Sciatic nerve (tissue), 2 donors: ENCODE measurements around the gene ZFX. TPM values are rescaled to one million over a fixed set of nuclear protein-coding genes. Genes with fewer than 3 reads are reported as not detected.
A peak's percentile ranks its signal among the peaks of the same experiment; 100 is the strongest.
"Not testable (repeated sequence)": the region's sequence is repeated elsewhere in the genome, so short reads cannot be mapped to it uniquely, and the experiment has no call there.

Experiments used
- ATAC-seq: fragments of 200-7000 bp; cut with Tn5 transposase; one replicate; pipeline ENCODE4 v1.9.1; 2020; ENCODE audit warnings: mild to moderate bottlenecking, moderate library complexity
- DNase-seq: peaks from one replicate; pipeline ENCODE4 v3.0.0-alpha.2; 2020; ENCODE audit warnings: low spot score
- intact Hi-C: fragments of 100-400 bp; cut with DNase I; formaldehyde crosslinking; loops from one replicate; pipeline ENCODE4 v1.14.2; 2022
- total RNA-seq: library from RNA; stranded (reverse); fragmentation: NEBNext Ultra II Directional; extraction: Animal tissue kit (Norgen Biotek cat#: 25700); gene quantifications from one replicate; pipeline ENCODE4 v1.2.1, GENCODE V29; 2021
- donor health status: DM: no; HTN: no; CAD: no.
- donor health status: DM: no; HTN: no; CAD: no.

Gene ZFX
- total RNA-seq, 1 donor from 2014 or later, result 75.1 TPM

- intact Hi-C loops, result loop anchor here (10.0 kb wide), 1 partner anchor 95 kb away; the partner anchor contains the start of gene EIF2S3
- ATAC-seq, result peak; percentile 93
Observed at GRCh38 chrX:24150051-24150790, 692 bp downstream of the ZFX start.

DNA sequence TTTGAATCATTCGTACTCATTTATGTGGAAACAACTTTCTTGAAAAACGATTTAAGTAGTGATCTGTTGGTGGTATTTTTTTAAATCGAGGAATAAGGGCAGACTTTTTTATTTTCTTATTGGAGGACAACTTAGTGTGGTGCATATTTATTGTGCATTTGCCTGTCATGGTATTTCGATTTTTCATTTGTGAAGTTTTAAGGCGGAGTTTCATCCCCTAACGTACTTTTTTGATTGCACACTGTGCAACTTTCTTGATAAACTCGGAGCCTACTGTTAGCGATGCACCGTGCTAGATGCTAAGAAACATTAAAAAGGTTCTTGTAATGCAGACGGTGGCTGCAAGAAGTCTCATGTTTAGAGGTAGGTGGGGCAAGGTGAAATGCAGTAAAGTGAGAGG, 1.4 kb downstream of the ZFX start:
- ATAC-seq, result no peak
- DNase-seq, result no peak
- intact Hi-C loops, result loop anchor here (10.0 kb wide), 1 partner anchor 96 kb away; the partner anchor contains the start of gene EIF2S3

More at GRCh38 chrX:24150051-24150790, 692 bp downstream of the ZFX start:
- peak; percentile 95 for DNase-seq

DNA sequence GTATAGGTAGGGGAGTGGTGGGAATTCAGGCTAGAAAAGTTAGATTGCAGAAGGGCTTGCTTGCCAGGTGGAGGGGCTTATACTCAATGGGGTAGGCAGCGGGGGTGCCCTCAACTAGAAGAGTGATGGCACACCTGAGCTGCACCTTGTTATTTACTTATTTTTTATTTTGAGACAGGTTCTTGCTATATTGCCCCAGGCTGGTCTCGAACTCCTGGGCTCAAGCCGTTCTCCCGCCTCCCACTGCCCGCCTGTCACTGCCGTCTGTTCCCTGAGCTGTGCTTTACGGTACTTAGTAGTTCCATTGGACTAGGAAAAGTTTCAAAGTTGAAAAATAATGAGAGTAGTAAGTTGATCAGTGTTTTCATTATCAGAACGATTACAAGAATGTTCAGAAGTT, 2.0 kb downstream of the ZFX start:
- intact Hi-C loops, result loop anchor here (10.0 kb wide), 1 partner anchor 97 kb away; the partner anchor contains the start of gene EIF2S3
- no peak for ATAC-seq
- DNase-seq, result no peak

GRCh38 chrX:24153178-24153795, 3.8 kb downstream of the ZFX start:
- ATAC-seq, result no peak
- no peak for DNase-seq
- intact Hi-C loops, result loop anchor here (10.0 kb wide), 1 partner anchor 98 kb away; the partner anchor contains the start of gene EIF2S3

DNA sequence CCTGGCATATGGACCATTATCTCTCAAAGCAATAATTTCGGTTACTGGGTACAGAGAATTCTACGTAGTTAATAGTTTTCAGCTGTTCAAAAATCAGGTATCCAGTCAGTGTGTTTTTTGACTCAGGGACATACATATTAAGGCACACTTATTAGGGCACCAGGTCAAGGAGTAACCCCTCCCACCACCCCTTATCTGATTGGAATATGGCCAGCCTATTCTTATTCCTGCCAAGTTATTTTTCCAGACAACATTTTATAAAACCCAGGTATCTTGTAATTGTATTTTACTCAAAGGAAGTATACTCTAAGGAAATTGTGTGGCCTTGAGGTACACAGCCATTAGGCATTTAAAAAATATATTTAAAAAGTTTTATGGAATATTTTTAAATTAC, 4.3 kb downstream of the ZFX start:
- DNase-seq (no peak), ATAC-seq (no peak)
- intact Hi-C loops, result loop anchor here (10.0 kb wide), 1 partner anchor 99 kb away; the partner anchor contains the start of gene EIF2S3

- intact Hi-C loops, result loop anchor here (10.0 kb wide), 1 partner anchor 100 kb away; the partner anchor contains the start of gene EIF2S3
- DNase-seq, result no peak
- ATAC-seq, result no peak
Observed at GRCh38 chrX:24154490-24155034, 5.0 kb downstream of the ZFX start.

DNA sequence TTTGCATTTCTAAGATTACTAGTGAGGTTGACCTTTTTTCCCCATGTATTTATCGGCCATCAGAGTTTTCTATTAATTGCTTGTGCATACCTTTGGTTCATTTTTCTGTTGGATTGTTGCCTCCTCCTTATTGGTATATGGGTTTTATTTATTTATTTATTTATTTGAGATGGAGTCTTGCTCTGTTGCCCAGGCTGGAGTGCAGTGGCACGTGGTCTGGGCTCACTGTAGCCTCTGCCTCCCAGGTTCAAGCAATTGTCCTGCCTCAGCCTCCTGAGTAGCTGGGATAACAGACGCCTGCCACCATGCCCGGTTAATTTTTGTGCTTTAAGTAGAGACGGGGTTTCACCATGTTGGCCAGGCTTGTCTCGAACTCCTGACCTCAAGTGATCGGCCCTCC, 6.2 kb downstream of the ZFX start:
- ATAC-seq, DNase-seq: not testable (repeated sequence)
- intact Hi-C loops, result loop anchor here (10.0 kb wide), 1 partner anchor 101 kb away; the partner anchor contains the start of gene EIF2S3

- ATAC-seq (no peak), DNase-seq (no peak)
- intact Hi-C loops, result loop anchor here (10.0 kb wide), 1 partner anchor 101 kb away; the partner anchor contains the start of gene EIF2S3
Observed at GRCh38 chrX:24156177-24156576, 6.6 kb downstream of the ZFX start.

DNA sequence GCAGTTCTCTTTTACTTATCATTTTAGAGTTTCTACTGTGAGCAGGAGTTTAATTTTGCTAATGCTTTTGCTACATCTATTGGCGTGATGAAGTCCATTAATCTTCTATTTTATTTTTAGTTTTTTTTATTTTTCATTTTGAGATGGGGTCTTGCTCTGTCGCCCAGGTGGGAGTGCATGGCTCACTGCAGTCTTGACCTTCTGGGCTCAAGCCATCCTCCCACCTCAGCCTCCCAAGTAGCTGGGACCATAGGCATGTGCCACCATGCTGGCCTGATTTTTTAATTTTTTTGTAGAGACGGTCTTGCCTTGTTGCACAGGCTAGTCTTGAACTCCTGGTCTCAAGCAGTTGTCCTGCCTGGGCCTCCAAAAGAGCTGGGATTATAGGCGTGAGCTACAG, 9.4 kb downstream of the ZFX start:
- ATAC-seq, result no peak
- intact Hi-C loops, result loop anchor here (10.0 kb wide), 1 partner anchor 104 kb away; the partner anchor contains the start of gene EIF2S3
- no peak for DNase-seq

DNA sequence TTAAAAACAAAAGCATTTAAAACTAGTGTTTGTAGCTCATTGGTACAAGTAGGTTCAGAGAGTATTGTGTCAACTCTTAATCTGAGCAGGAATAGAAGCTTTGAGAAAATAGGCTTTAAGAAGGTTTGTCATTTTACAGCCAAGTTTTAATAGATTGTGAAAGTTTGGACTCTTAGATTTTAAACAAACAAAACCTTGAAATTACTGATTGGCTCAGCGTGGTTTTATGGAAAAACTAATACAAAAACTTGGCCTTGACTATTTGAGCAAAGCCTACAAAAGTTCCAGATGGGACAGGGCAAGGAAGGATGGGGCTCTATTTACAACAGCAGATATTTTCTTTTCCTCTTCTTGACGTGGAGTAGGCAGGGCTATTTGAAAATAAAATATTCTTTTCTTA, 16.5 kb downstream of the ZFX start:
- DNase-seq (no peak), ATAC-seq (peak; percentile 65)
- intact Hi-C loops, result no loop called here

- ATAC-seq, result no peak
- intact Hi-C loops, result no loop called here
Observed at GRCh38 chrX:24167719-24168472, 18.4 kb downstream of the ZFX start.

GRCh38 chrX:24168807-24169206, 19.3 kb downstream of the ZFX start:
- no peak for ATAC-seq
- intact Hi-C loops, result no loop called here
- no peak for DNase-seq

More at GRCh38 chrX:24167719-24168472, 18.4 kb downstream of the ZFX start:
- no peak for DNase-seq

GRCh38 chrX:24169211-24169610, 19.7 kb downstream of the ZFX start:
- ATAC-seq (peak; percentile 13), DNase-seq (no peak)
- intact Hi-C loops, result no loop called here

DNA sequence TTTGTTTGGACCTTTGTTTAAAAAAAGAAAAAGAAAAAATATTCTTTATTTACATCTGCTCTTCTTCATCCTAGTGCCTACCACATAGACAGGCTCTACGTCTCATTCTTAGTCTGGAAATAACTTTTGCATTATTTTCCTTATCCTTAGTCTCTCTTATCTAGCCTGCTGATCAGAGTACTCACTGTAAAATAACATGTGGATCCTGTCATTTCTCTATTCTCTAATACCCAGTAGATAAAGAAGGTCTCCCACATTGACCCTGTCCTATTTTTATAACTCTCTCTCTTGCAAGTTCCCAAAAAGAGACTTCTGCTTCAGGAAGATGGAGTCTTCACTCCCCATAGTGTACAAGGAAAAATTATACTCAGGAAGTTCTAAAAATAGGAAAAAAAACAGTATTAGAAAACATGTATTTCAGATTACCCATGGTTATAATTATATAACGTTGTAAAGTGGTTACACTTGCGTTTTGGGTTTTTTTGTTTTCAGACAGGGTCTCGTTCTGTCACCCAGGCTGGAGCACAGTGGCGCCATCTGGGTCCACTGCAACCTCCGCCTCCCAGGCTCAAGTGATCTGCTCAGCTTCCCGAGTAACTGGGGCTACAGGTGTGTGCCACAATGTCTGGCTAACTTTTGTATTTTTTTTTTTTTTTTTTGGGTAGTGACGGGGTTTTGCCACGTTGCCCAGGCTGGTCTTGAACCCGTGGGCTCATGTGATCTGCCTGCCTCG, 23.8 kb downstream of the ZFX start:
- DNase-seq (no peak), ATAC-seq (no peak)
- intact Hi-C loops, result no loop called here

DNA sequence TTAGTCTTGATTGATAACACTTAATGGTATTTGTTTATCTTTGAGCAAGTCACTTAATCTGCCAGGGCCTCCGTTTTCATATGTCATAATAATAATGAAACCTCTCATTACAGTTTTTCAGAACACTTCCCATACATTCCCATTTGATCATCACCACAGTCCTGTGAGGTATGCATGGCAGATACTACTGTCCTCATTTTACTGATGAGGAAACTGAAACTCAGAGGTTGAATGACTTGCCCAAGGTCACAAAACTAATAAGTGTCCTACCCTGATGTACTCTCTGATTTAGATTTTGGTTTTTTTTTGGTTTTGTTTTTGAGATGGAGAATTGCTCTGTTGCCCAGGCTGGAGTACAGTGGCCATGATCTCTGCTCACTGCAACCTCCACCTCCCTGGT, 25.7 kb downstream of the ZFX start:
- no peak for ATAC-seq
- intact Hi-C loops, result no loop called here
- DNase-seq, result no peak

DNA sequence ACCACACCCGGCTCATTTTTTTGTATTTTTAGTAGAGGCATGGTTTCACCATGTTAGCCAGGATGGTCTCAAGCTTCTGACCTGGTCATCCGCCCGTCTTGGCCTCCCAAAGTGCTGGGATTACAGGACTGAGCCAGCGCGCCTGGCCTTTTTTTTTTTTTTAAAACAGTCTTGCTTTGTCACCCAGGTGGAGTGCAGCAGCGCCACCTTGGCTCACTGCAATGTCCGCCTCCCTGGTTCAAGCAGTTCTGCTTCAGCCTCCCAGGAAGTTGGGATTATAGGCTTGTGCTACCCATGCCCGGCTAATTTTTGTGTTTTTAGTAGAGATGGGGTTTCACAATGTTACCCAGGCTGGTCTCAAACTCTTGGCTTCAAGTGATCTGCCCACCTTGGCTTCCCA, 28.9 kb downstream of the ZFX start:
- intact Hi-C loops, result no loop called here
- ATAC-seq, result no peak

DNA sequence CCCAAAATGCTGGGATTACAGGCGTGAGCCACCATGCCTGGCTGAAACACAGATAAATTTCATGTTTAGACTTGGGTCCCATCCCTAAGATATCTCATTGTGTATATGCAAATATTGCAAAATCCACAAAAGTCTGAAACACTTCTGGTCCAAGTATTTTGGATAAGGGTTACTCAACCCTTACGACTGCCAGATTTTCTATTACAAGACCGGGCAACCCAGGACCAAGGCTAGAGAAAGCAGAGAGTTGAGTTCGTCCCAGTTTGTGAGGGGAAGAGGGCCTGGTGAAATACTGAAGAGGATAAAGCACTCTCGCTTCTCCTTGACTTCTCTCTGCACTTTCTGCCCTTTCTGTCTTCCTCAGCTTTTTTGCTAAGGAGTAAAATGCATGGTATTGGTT, 34.5 kb downstream of the ZFX start:
- ATAC-seq (no peak), DNase-seq (no peak)
- intact Hi-C loops, result no loop called here

More for the DNA sequence above, 28.9 kb downstream of the ZFX start:
- no peak for DNase-seq

DNA sequence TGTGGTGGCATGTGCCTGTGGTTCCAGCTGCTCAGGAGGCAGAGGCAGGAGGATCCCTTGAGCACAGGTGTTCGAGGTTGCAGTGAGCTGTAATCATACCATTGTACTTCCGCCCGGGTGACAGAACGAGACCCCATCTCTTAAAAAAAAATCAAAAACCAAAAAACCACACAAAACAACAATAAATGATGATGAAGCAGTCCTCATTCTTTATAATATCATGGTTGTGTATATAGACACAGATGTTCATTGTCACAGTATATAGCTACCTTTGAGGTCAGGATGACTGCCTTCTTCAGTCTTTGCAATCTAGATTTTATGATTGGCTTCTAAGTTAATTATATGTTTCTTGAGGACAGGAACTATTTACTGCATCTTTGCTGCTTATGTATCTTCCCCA, 37.0 kb downstream of the ZFX start:
- intact Hi-C loops, result no loop called here
- DNase-seq (no peak), ATAC-seq (no peak)
